Measurements from ENCODE around the gene FUT8.

The FUT8 gene

GRCh38 chr14:65495196-65495595 is 82.7 kb downstream of the FUT8 start:
- no peak for DNase-seq (ENCODE audit: low read depth, low spot score)

GRCh38 chr14:65496178-65496993 is 83.9 kb downstream of the FUT8 start:
- no peak for DNase-seq (ENCODE audit: low read depth, low spot score)

- DNase-seq (ENCODE audit: low read depth, low spot score) = no peak
Measured at GRCh38 chr14:65499138-65499537, 86.6 kb downstream of the FUT8 start.

GRCh38 chr14:65500075-65500474 is 87.5 kb downstream of the FUT8 start:
- DNase-seq (ENCODE audit: low read depth, low spot score) = no peak

- DNase-seq (ENCODE audit: low read depth, low spot score) = no peak
Measured at GRCh38 chr14:65501328-65501727, 88.8 kb downstream of the FUT8 start.

- no peak for DNase-seq (ENCODE audit: low read depth, low spot score)
Measured at GRCh38 chr14:65502676-65503124, 90.2 kb downstream of the FUT8 start.

- DNase-seq (ENCODE audit: low read depth, low spot score) = no peak
Measured at GRCh38 chr14:65503771-65504170, 91.2 kb downstream of the FUT8 start.

GRCh38 chr14:65506801-65507200 is 94.3 kb downstream of the FUT8 start:
- DNase-seq (ENCODE audit: low read depth, low spot score) = no peak

- DNase-seq (ENCODE audit: low read depth, low spot score) = no peak
Measured at GRCh38 chr14:65509842-65510241, 97.3 kb downstream of the FUT8 start.

- DNase-seq (ENCODE audit: low read depth, low spot score) = no peak
Measured at GRCh38 chr14:65513671-65514070, 101.1 kb downstream of the FUT8 start.

- DNase-seq (ENCODE audit: low read depth, low spot score) = no peak
Measured at GRCh38 chr14:65517635-65518542, 105.4 kb downstream of the FUT8 start.

- no peak for DNase-seq (ENCODE audit: low read depth, low spot score)
Measured at GRCh38 chr14:65528069-65528468, 115.5 kb downstream of the FUT8 start.

GRCh38 chr14:65531148-65531547 is 118.6 kb downstream of the FUT8 start:
- no peak for DNase-seq (ENCODE audit: low read depth, low spot score)

- DNase-seq (ENCODE audit: low read depth, low spot score) = no peak
Measured at GRCh38 chr14:65533736-65534404, 121.3 kb downstream of the FUT8 start.

GRCh38 chr14:65536781-65537423 is 124.4 kb downstream of the FUT8 start:
- no peak for DNase-seq (ENCODE audit: low read depth, low spot score)

- DNase-seq (ENCODE audit: low read depth, low spot score) = no peak
Measured at GRCh38 chr14:65548878-65549277, 136.3 kb downstream of the FUT8 start.

- no peak for DNase-seq (ENCODE audit: low read depth, low spot score)
Measured at GRCh38 chr14:65549429-65549828, 136.9 kb downstream of the FUT8 start.

- DNase-seq (ENCODE audit: low read depth, low spot score) = no peak
Measured at GRCh38 chr14:65550779-65551643, 138.5 kb downstream of the FUT8 start.

- no peak for DNase-seq (ENCODE audit: low read depth, low spot score)
Measured at GRCh38 chr14:65552724-65553123, 140.2 kb downstream of the FUT8 start.

GRCh38 chr14:65554837-65555236 is 142.3 kb downstream of the FUT8 start:
- DNase-seq (ENCODE audit: low read depth, low spot score) = no peak

- DNase-seq (ENCODE audit: low read depth, low spot score) = no peak
Measured at GRCh38 chr14:65555358-65555757, 142.8 kb downstream of the FUT8 start.
